H1 (cell line): ENCODE results near the gene AFF1. TPM values are rescaled to one million over a fixed set of nuclear protein-coding genes. Genes with fewer than 3 reads are reported as not detected.

ENCODE experiments used
- CTCF ChIA-PET: fragments of 300-600 bp; sonication (Branson Sonifier 250); formaldehyde crosslinking; loops from one replicate; lab custom pipeline; 2021; ENCODE audit not compliant: partially characterized antibody; lab: Charles Lee
- POLR2A ChIA-PET: fragments of 300-600 bp; sonication (Branson Sonifier 250); formaldehyde crosslinking; loops from one replicate; lab custom pipeline; 2021; ENCODE audit warnings: inconsistent platforms; ENCODE audit not compliant: partially characterized antibody; lab: Charles Lee
- DNase-seq, 2 experiments: peaks; one replicate each; pipeline versions ENCODE4 v3.0.0 to v3.0.0-alpha.2; 2010 to 2022; ENCODE audit warnings: low spot score in 2 of 2, low read depth in 1 of 2, mixed read lengths in 1 of 2
- FAIRE-seq: peaks from 2 replicates; lab custom pipeline; 2011; peaks lifted over from hg19 to GRCh38; lab: Jason Lieb, UNC
- H2AFZ ChIP-seq: 2 replicates; pipeline ENCODE4 v1.8.1; 2012; ENCODE audit warnings: low read length, inconsistent platforms
- H2AK5ac ChIP-seq: 2 replicates; pipeline ENCODE4 v1.6.1; 2013; ENCODE audit warnings: low read depth, low read length
- H2BK120ac ChIP-seq: replicated peaks from 2 replicates; pipeline ENCODE3; 2013; ENCODE audit warnings: low read depth, low read length, inconsistent platforms
- H2BK12ac ChIP-seq: 2 replicates; pipeline ENCODE4 v1.6.1; 2013; ENCODE audit warnings: low read depth, low read length
- H2BK15ac ChIP-seq: 2 replicates; pipeline ENCODE4 v1.6.1; 2013; ENCODE audit warnings: low read length
- H2BK20ac ChIP-seq: 2 replicates; pipeline ENCODE4 v1.6.1; 2013; ENCODE audit warnings: low read length
- H2BK5ac ChIP-seq: 2 replicates; pipeline ENCODE4 v1.6.1; 2013; ENCODE audit warnings: low read depth, low read length
- H3K14ac ChIP-seq: 2 replicates; pipeline ENCODE4 v1.6.1; 2013; ENCODE audit warnings: inconsistent platforms; ENCODE audit not compliant: insufficient read length
- H3K18ac ChIP-seq: 2 replicates; pipeline ENCODE4 v1.6.1; 2013; ENCODE audit warnings: low read length; ENCODE audit errors: extremely low read depth
- H3K23ac ChIP-seq: 2 replicates; pipeline ENCODE4 v1.6.1; 2013; ENCODE audit warnings: inconsistent platforms; ENCODE audit not compliant: insufficient read length
- H3K23me2 ChIP-seq: 2 replicates; pipeline ENCODE4 v1.6.1; 2013; ENCODE audit warnings: low read depth, low read length
- H3K27ac ChIP-seq: 2 replicates; pipeline ENCODE4 v1.6.1; 2011; ENCODE audit warnings: low read depth, low read length, inconsistent platforms
- H3K27me3 ChIP-seq, 4 experiments: replicated peaks in 1 of 4; 1 replicate in 1 of 4; 2 replicates in 3 of 4; pipeline versions ENCODE4 v1.6.1 to v1.8.1; 2011 to 2013; ENCODE audit warnings: low read length in 3 of 4, mild to moderate bottlenecking in 3 of 4, inconsistent platforms in 2 of 4, mixed read lengths in 2 of 4, moderate library complexity in 1 of 4; ENCODE audit not compliant: control insufficient read depth in 3 of 4, insufficient read depth in 3 of 4; ENCODE audit errors: extremely low read depth in 1 of 4
- H3K36me3 ChIP-seq, 4 experiments: 2 replicates each; pipeline versions ENCODE4 v1.6.1 to v1.8.1; 2011 to 2013; ENCODE audit warnings: mild to moderate bottlenecking in 4 of 4, low read length in 3 of 4, moderate library complexity in 2 of 4, control low read depth in 1 of 4, inconsistent platforms in 1 of 4; ENCODE audit not compliant: insufficient read depth in 4 of 4, control insufficient read depth in 2 of 4
- H3K4ac ChIP-seq: replicated peaks from 2 replicates; pipeline ENCODE3; 2013; ENCODE audit warnings: low read length, low read depth, mixed read lengths, inconsistent platforms; ENCODE audit not compliant: insufficient read length
- H3K4me1 ChIP-seq, 4 experiments: replicated peaks in 1 of 4; 1 replicate in 1 of 4; 2 replicates in 3 of 4; pipeline versions ENCODE4 v1.6.1 to v1.8.1; 2011 to 2013; ENCODE audit warnings: low read length in 3 of 4, inconsistent platforms in 2 of 4, mixed read lengths in 1 of 4; ENCODE audit not compliant: insufficient read depth in 4 of 4, control insufficient read depth in 3 of 4
- H3K4me2 ChIP-seq, 2 experiments: 2 replicates each; pipeline versions ENCODE4 v1.6.1 to v1.8.1; 2011 to 2013; ENCODE audit warnings: low read depth in 2 of 2, low read length in 2 of 2, control low read depth in 1 of 2, inconsistent platforms in 1 of 2, mild to moderate bottlenecking in 1 of 2; ENCODE audit not compliant: insufficient read depth in 1 of 2
- H3K4me3 ChIP-seq, 4 experiments: fragments of 200-600, 300-600 bp in 1 of 4; sonication (generic), shearing (Covaris generic), sonication (Bioruptor Twin) in 1 of 4; 2 replicates each; pipeline versions ENCODE4 v1.5.1 to v1.8.1; 2011 to 2016; ENCODE audit warnings: low read length in 4 of 4, low read depth in 3 of 4, control low read depth in 2 of 4, inconsistent platforms in 2 of 4, mild to moderate bottlenecking in 2 of 4, mixed read lengths in 1 of 4, moderate library complexity in 1 of 4; ENCODE audit not compliant: insufficient read depth in 2 of 4; ENCODE audit errors: extremely low read depth in 1 of 4
- H3K56ac ChIP-seq: replicated peaks from 2 replicates; pipeline ENCODE3; 2013; ENCODE audit warnings: low read depth, mild to moderate bottlenecking, mixed read lengths, low read length, inconsistent platforms; ENCODE audit not compliant: insufficient read length
- H3K79me1 ChIP-seq: 2 replicates; pipeline ENCODE4 v1.6.1; 2013; ENCODE audit warnings: low read depth, low read length, control low read depth
- H3K79me2 ChIP-seq, 2 experiments: 2 replicates each; pipeline versions ENCODE4 v1.6.1 to v1.8.1; 2012 to 2013; ENCODE audit warnings: low read length in 2 of 2, mild to moderate bottlenecking in 2 of 2, inconsistent platforms in 1 of 2; ENCODE audit not compliant: insufficient read depth in 2 of 2, control insufficient read depth in 1 of 2
- H3K9ac ChIP-seq, 4 experiments: replicated peaks in 1 of 4; 1 replicate in 1 of 4; 2 replicates in 3 of 4; pipeline versions ENCODE4 v1.6.1 to v1.8.1; 2011 to 2013; ENCODE audit warnings: low read depth in 3 of 4, low read length in 3 of 4, control low read depth in 2 of 4, mild to moderate bottlenecking in 2 of 4, moderate library complexity in 2 of 4, inconsistent platforms in 1 of 4; ENCODE audit errors: extremely low read depth in 1 of 4
- H3K9me3 ChIP-seq, 2 experiments: 2 replicates each; pipeline versions ENCODE4 v1.6.1 to v1.8.1; 2012 to 2013; ENCODE audit warnings: mild to moderate bottlenecking in 2 of 2, moderate library complexity in 2 of 2, control low read depth in 1 of 2, inconsistent platforms in 1 of 2, low read depth in 1 of 2, low read length in 1 of 2, mixed read lengths in 1 of 2; ENCODE audit not compliant: insufficient read depth in 2 of 2
- H4K20me1 ChIP-seq, 2 experiments: replicated peaks in 1 of 2; 2 replicates each; pipeline versions ENCODE3 to v1.8.1; 2011 to 2013; ENCODE audit warnings: inconsistent platforms in 2 of 2, low read length in 2 of 2, mild to moderate bottlenecking in 1 of 2; ENCODE audit not compliant: insufficient read depth in 2 of 2, control insufficient read depth in 1 of 2
- H4K5ac ChIP-seq: 2 replicates; pipeline ENCODE4 v1.6.1; 2013; ENCODE audit warnings: low read length, low read depth, mixed read lengths, inconsistent platforms; ENCODE audit not compliant: insufficient read length
- H4K8ac ChIP-seq: 2 replicates; pipeline ENCODE4 v1.8.0; 2013; ENCODE audit warnings: mild to moderate bottlenecking, moderate library complexity, low read length, inconsistent platforms; ENCODE audit not compliant: insufficient read depth; ENCODE audit errors: extremely low read depth
- H4K91ac ChIP-seq: replicated peaks from 2 replicates; pipeline ENCODE3; 2013; ENCODE audit warnings: low read length, mixed read lengths, inconsistent platforms; ENCODE audit not compliant: insufficient read length
- CBX5 ChIP-seq: fragments of 300-800, 300-1000 bp; sonication (generic); IDR thresholded peaks from 2 replicates; pipeline ENCODE4 v1.7.1; 2016; ENCODE audit warnings: antibody characterized with exemption, low read length, low read depth
- CEBPB ChIP-seq: IDR thresholded peaks from 2 replicates; pipeline ENCODE4 v1.6.1; 2012; ENCODE audit warnings: low read depth, low read length
- EGR1 ChIP-seq: IDR thresholded peaks from 2 replicates; pipeline ENCODE4 v1.6.1; 2011; ENCODE audit warnings: low read depth, low read length, borderline replicate concordance
- EP300 ChIP-seq, 2 experiments: IDR thresholded peaks; 1 replicate in 1 of 2; 2 replicates in 1 of 2; pipeline ENCODE4 v1.6.1; 2011 to 2012; ENCODE audit warnings: low read depth in 2 of 2, low read length in 2 of 2, mild to moderate bottlenecking in 2 of 2, borderline replicate concordance in 1 of 2, inconsistent platforms in 1 of 2, moderate library complexity in 1 of 2
- EZH2 ChIP-seq: fragments of 200-600 bp; sonication (generic); IDR thresholded peaks from 2 replicates; pipeline ENCODE4 v1.7.1; 2012; ENCODE audit warnings: low read depth, mild to moderate bottlenecking, moderate library complexity, low read length, inconsistent platforms; ENCODE audit not compliant: severe bottlenecking
- HDAC2 ChIP-seq, 2 experiments: fragments of 300-600 bp in 1 of 2; sonication (generic) in 1 of 2; IDR thresholded peaks; 2 replicates each; pipeline ENCODE4 v1.6.1; 2011 to 2012; ENCODE audit warnings: low read depth in 2 of 2, low read length in 2 of 2, mild to moderate bottlenecking in 2 of 2, moderate library complexity in 2 of 2, borderline replicate concordance in 1 of 2, inconsistent platforms in 1 of 2
- JUND ChIP-seq: IDR thresholded peaks from 2 replicates; pipeline ENCODE4 v1.6.1; 2011; ENCODE audit warnings: mild to moderate bottlenecking, improper control_type of control experiment, low read length
- KDM4A ChIP-seq: IDR thresholded peaks from one replicate; pipeline ENCODE4 v1.7.1; 2012; ENCODE audit warnings: low read depth, mild to moderate bottlenecking, moderate library complexity, low read length, inconsistent platforms; ENCODE audit not compliant: severe bottlenecking
- RBBP5 ChIP-seq: IDR thresholded peaks from 2 replicates; pipeline ENCODE4 v1.7.1; 2012; ENCODE audit warnings: low read depth, mild to moderate bottlenecking, inconsistent platforms, low read length, moderate library complexity, borderline replicate concordance
- SAP30 ChIP-seq: fragments of 300-600 bp; sonication (generic); IDR thresholded peaks from 2 replicates; pipeline ENCODE4 v1.7.1; 2012; ENCODE audit warnings: low read length, moderate library complexity, mild to moderate bottlenecking, inconsistent platforms; ENCODE audit not compliant: insufficient read depth, insufficient replicate concordance
- SIN3A ChIP-seq, 2 experiments: IDR thresholded peaks in 1 of 2; conservative IDR thresholded peaks in 1 of 2; 2 replicates each; pipeline ENCODE4 v1.6.1; 2011 to 2012; ENCODE audit warnings: low read length in 2 of 2, improper control_type of control experiment in 1 of 2, low read depth in 1 of 2, mild to moderate bottlenecking in 1 of 2
- SIRT6 ChIP-seq: IDR thresholded peaks from one replicate; pipeline ENCODE4 v1.7.1; 2012; ENCODE audit warnings: low read length, inconsistent platforms
- ZNF274 ChIP-seq: IDR thresholded peaks from 2 replicates; pipeline ENCODE4 v1.7.0; 2012; ENCODE audit warnings: low read length, borderline replicate concordance; ENCODE audit errors: extremely low read depth
- WGBS, 2 experiments: shearing (Covaris generic) in 1 of 2; methylation state at CpG; one replicate each; pipeline versions ENCODE4 v1.1.6 to v1.1.7; 2013 to 2015; ENCODE audit warnings: low lambda C conversion rate in 2 of 2, mixed read lengths in 2 of 2, inconsistent platforms in 1 of 2, low coverage in 1 of 2, missing lambda C conversion rate in 1 of 2; ENCODE audit not compliant: insufficient replicate concordance in 2 of 2, insufficient coverage in 1 of 2, insufficient read length in 1 of 2; ENCODE audit errors: extremely low coverage in 1 of 2, missing lambda C conversion rate in 1 of 2; 5-methylcytosine and 5-hydroxymethylcytosine counted together
- polyA plus RNA-seq, 7 experiments: library from polyadenylated mRNA; depleted of rRNA in 3 of 7; stranded (reverse) in 5 of 7; unstranded in 2 of 7; fragments of >200 nt in 5 of 7; fragments of 200-250 nt in 2 of 7; gene quantifications; 1 replicate in 5 of 7; 2 replicates in 1 of 7; 4 replicates in 1 of 7; pipeline versions ENCODE4 v1.2.1 to v1.2.3, GENCODE V29; 2011 to 2013; ENCODE audit warnings: missing spikeins in 2 of 7, mixed read lengths in 2 of 7
- total RNA-seq: library from RNA; stranded (reverse); fragmentation: NEBNext Ultra II Directional; extraction: Animal tissue kit (Norgen Biotek cat#: 25700); gene quantifications from 2 replicates; pipeline ENCODE4 v1.2.1, GENCODE V29; 2021

The AFF1 gene
- total and polyA plus RNA-seq, 2 of the 8 experiments (the other 6 are each of a cell fraction or from before 2014, with no cell fraction given), result 14.8 to 85.5 TPM

DNA sequence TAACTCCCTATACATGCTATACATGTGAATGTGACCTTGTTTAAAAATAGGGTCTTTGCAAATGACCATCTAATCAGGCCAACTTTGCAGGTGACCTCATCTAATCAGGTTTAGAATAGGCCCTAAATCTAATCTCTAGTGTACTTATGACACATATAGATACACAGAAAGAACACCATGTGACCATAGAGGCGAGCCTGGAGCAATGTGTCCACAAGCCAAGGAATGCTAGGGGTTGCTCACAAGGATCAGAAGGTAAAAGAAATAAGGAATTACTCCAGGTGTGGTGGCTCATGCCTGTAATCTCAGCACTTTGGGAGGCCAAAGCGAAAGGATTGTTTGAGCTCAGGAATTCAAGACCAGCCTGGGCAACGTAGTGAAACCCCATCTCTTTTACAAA lies 32.9 kb upstream of the AFF1 start:
- no peak overlapping the region for H3K23ac ChIP-seq
- 86% methylated on average over 3 of the region's 3 CpGs; no CpG with 5 or more reads in 1 of the 2 experiments for WGBS, 2 experiments
- no peaks in the 10 kb centered on the region; a peak in 1 of 7 replicates for H3K27me3 ChIP-seq
- H3K4me2 ChIP-seq, result no peak overlapping the region
- no peak overlapping the region for H2AK5ac ChIP-seq
- no peak overlapping the region for H3K4ac ChIP-seq
- DNase-seq (no peak), FAIRE-seq (no peak)
- no peaks in the 10 kb centered on the region for H3K79me1 ChIP-seq
- no peak overlapping the region for H2BK15ac ChIP-seq
- H3K36me3 ChIP-seq, result no peaks in the 10 kb centered on the region
- no peak overlapping the region for H3K4me3 ChIP-seq
- CTCF ChIA-PET, result interaction anchor here (1.0 to 1.5 kb wide), 2 partner anchors 21 to 105 kb away, joined by 3 to 4 read pairs; no protein-coding TSS in a partner anchor
- H2BK20ac ChIP-seq, result no peak overlapping the region
- H2AFZ ChIP-seq, result no peak overlapping the region
- H3K23me2 ChIP-seq, result no peaks in the 10 kb centered on the region
- no peak overlapping the region for H3K14ac ChIP-seq
- H4K8ac ChIP-seq, result no peak overlapping the region
- no peak overlapping the region for H3K18ac ChIP-seq
- 0 out of 7 replicates have a peak, but pooled peaks cover 0 to 2% (median 0%) of the 10 kb centered on the region in 4 experiments for H3K4me1 ChIP-seq
- H3K27ac ChIP-seq, result no peak overlapping the region
- H3K56ac ChIP-seq, result no peak overlapping the region
- H4K20me1 ChIP-seq, result no peaks in the 10 kb centered on the region
- no peak overlapping the region for H4K91ac ChIP-seq
- POLR2A ChIA-PET, result interaction anchor here (3.7 kb wide), 1 partner anchor 10 kb away, joined by 15 read pairs; the partner anchor contains the start of gene C4orf36
- H2BK12ac ChIP-seq, result no peak overlapping the region
- H4K5ac ChIP-seq, result no peak overlapping the region
- H2BK120ac ChIP-seq, result no peak overlapping the region
- no peaks in the 10 kb centered on the region for H3K9me3 ChIP-seq
- H3K9ac ChIP-seq, result no peak overlapping the region
- H3K79me2 ChIP-seq, result no peaks in the 10 kb centered on the region
- no peak overlapping the region for H2BK5ac ChIP-seq
- TF ChIP-seq EZH2 (no peak), SAP30 (no peak), SIN3A (conservative IDR thresholded peaks at IDR 0.05 in 1 of 2, IDR thresholded peaks at IDR 0.05 in 1 of 2; ENCODE audit: low read depth in 1 of 2, low read length in 2 of 2) (no peak), EP300 (IDR thresholded peaks at IDR 0.05; ENCODE audit: borderline replicate concordance in 1 of 2, low read depth in 2 of 2, low read length in 2 of 2) (no peak), SIRT6 (no peak), KDM4A (no peak), ZNF274 (no peak), HDAC2 (IDR thresholded peaks at IDR 0.05; ENCODE audit: borderline replicate concordance in 1 of 2, low read depth in 2 of 2, low read length in 2 of 2) (no peak), JUND (no peak), RBBP5 (no peak), CBX5 (no peak), EGR1 (no peak), CEBPB (no peak)
